SK-N-MC (cell line): ENCODE results near the gene CSNK1D.

Source experiments
- EZH2 ChIP-seq: fragments of 200-600 bp; sonication (generic); IDR thresholded peaks from one replicate; pipeline ENCODE4 v1.6.1; 2017; ENCODE audit warnings: antibody characterized with exemption
- FOXP2 ChIP-seq: optimal IDR thresholded peaks from 2 replicates; pipeline ENCODE3; 2011; ENCODE audit warnings: mild to moderate bottlenecking, moderate library complexity; ENCODE audit not compliant: insufficient read depth; ENCODE audit errors: extremely low read length, control extremely low read depth
- POLR2AphosphoS5 ChIP-seq: IDR thresholded peaks from 2 replicates; pipeline ENCODE4 v1.6.1; 2012; ENCODE audit warnings: mild to moderate bottlenecking, low read depth, low read length, borderline replicate concordance

GRCh38 chr17:82218349-82219075 is 55.0 kb downstream of the CSNK1D start:
- TF ChIP-seq POLR2AphosphoS5 (no peak), EZH2 (no peak), FOXP2 (no peak)
